ENCODE measurements around the gene RTP1. TPM values are rescaled to one million over a fixed set of nuclear protein-coding genes. Genes with fewer than 3 reads are reported as not detected.

Gene RTP1
- total and polyA plus RNA-seq, 2 of the 4 experiments (the other 2 are of a cell fraction), result not detected

GRCh38 chr3:187227658-187228258 lies 30.5 kb downstream of the RTP1 start:
- H2AK5ac ChIP-seq (ENCODE audit: low read depth, low read length), result peak overlapping the region; percentile 80
- H4K20me1 ChIP-seq (ENCODE audit: insufficient read depth, low read length), result no peaks in the 10 kb centered on the region
- intact Hi-C loops (cut with micrococcal nuclease) (loop anchor here (10.0 kb wide), 1 partner anchor 177 kb away; no protein-coding TSS in a partner anchor), dilution Hi-C loops (cut with HindIII; ENCODE audit: low sequenced_read_pairs, unreplicated experiment) (no loop called here), in situ Hi-C loops (cut with MboI; ENCODE audit: low sequenced_read_pairs) (loop anchor here (5.0 kb wide), 1 partner anchor 450 kb away; no protein-coding TSS in a partner anchor)
- peak overlapping the region; percentile 58; the same call in 1 of the 2 replicates for H3K14ac ChIP-seq (replicated peaks; ENCODE audit: low read depth, low read length)
- BruUV-seq (replicated peaks), result no TSS peak
- peak overlapping the region; percentile 8; the same call in 1 of the 2 replicates for H3K27ac ChIP-seq (ENCODE audit: insufficient read depth, low read length)
- CTCF ChIA-PET, result interaction anchor here (0.6 to 1.5 kb wide), 2 partner anchors 25 to 452 kb away, joined by 4 read pairs; no protein-coding TSS in a partner anchor
- ATAC-seq (ENCODE audit: low read depth) (peak; percentile 84), DNase-seq (peak; percentile 86)
- H3K4me1 ChIP-seq (ENCODE audit: control insufficient read depth, insufficient read depth, low read length), result peaks cover 17% of the 10 kb centered on the region
- peak overlapping the region; percentile 48 for H2AK9ac ChIP-seq (replicated peaks; ENCODE audit: low read depth, low read length, poor library complexity)
- peak overlapping the region; percentile 47 for H2AFZ ChIP-seq (replicated peaks; ENCODE audit: low read length, poor library complexity)
- H4K8ac ChIP-seq (ENCODE audit: low read depth in 2 of 2, low read length in 2 of 2), result peak overlapping the region; percentile 45 to 80; a peak in 3 of 4 replicates
- H3K9ac ChIP-seq (ENCODE audit: low read depth, low read length), result no peak overlapping the region
- peak overlapping the region; percentile 65; the same call in 1 of the 2 replicates for H3K18ac ChIP-seq (ENCODE audit: low read depth, low read length)
- TF ChIP-seq CHD1 (IDR thresholded peaks at IDR 0.05; ENCODE audit: low read depth, low read length), result no peak
- TF ChIP-seq FOS (IDR thresholded peaks at IDR 0.05; ENCODE audit: low read depth, low read length), result peak; percentile 52
- WGBS, 2 experiments (ENCODE audit: extremely low coverage in 2 of 2, insufficient read length in 1 of 2), result no CpG with 5 or more reads among the region's 7 CpGs
- H3K79me1 ChIP-seq (ENCODE audit: low read depth in 1 of 2, low read length in 2 of 2), result no peaks in the 10 kb centered on the region
- H4K5ac ChIP-seq (ENCODE audit: low read depth, low read length), result peak overlapping the region; percentile 16; the same call in 1 of the 2 replicates
- POLR2A ChIA-PET (ENCODE audit: unreplicated experiment), result no interaction called here
- peak overlapping the region; percentile 23; the same call in 1 of the 2 replicates for H3K56ac ChIP-seq (ENCODE audit: extremely low read depth, insufficient read depth, low read length)
- H2BK20ac ChIP-seq (ENCODE audit: low read depth, low read length), result peak overlapping the region; percentile 90
- H3K9me1 ChIP-seq (ENCODE audit: insufficient read depth, low read length), result peaks cover 14% of the 10 kb centered on the region; the same call in 1 of the 2 replicates
- H3K4ac ChIP-seq (ENCODE audit: low read depth, low read length), result peak overlapping the region; percentile 71
- no peak overlapping the region for H3K4me3 ChIP-seq (ENCODE audit: insufficient read depth, low read depth, low read length)
- no peaks in the 10 kb centered on the region for H3K9me3 ChIP-seq (ENCODE audit: control insufficient read depth, insufficient read depth, low read length)
- peak overlapping the region; percentile 93 for H2BK5ac ChIP-seq (ENCODE audit: low read depth, low read length, poor library complexity, severe bottlenecking)
- peak overlapping the region; percentile 84 for H4K91ac ChIP-seq (ENCODE audit: insufficient read depth, low read depth, low read length)
- H3K23ac ChIP-seq (ENCODE audit: low read depth, low read length), result peak overlapping the region; percentile 86
- H3K4me2 ChIP-seq (ENCODE audit: low read depth, low read length), result 0 out of 2 replicates have a peak overlapping the region, but pooled peaks have one; percentile 16
- H2BK120ac ChIP-seq (ENCODE audit: low read depth, low read length), result peak overlapping the region; percentile 97
- H3K36me3 ChIP-seq (ENCODE audit: control insufficient read depth, insufficient read depth, low read length), result no peaks in the 10 kb centered on the region
- H2BK15ac ChIP-seq (ENCODE audit: low read depth, low read length), result peak overlapping the region; percentile 77; the same call in 2 of the 3 replicates
- H3K27me3 ChIP-seq (ENCODE audit: control insufficient read depth, insufficient read depth, low read length), result no peaks in the 10 kb centered on the region

All from IMR-90 (cell line).